HG02588 (cell line): ENCODE results near the gene SOS1.
A peak's percentile ranks its signal among the peaks of the same experiment; 100 is the strongest.
"Not testable (repeated sequence)": the region's sequence is repeated elsewhere in the genome, so short reads cannot be mapped to it uniquely, and the experiment has no call there.

Experiments
- ATAC-seq: cut with Tn5 transposase; IDR thresholded peaks from one replicate; pipeline ENCODE4 v1.9.1; 2021; ENCODE audit warnings: mild to moderate bottlenecking, moderate library complexity; ENCODE audit not compliant: unreplicated experiment

Gene SOS1

DNA sequence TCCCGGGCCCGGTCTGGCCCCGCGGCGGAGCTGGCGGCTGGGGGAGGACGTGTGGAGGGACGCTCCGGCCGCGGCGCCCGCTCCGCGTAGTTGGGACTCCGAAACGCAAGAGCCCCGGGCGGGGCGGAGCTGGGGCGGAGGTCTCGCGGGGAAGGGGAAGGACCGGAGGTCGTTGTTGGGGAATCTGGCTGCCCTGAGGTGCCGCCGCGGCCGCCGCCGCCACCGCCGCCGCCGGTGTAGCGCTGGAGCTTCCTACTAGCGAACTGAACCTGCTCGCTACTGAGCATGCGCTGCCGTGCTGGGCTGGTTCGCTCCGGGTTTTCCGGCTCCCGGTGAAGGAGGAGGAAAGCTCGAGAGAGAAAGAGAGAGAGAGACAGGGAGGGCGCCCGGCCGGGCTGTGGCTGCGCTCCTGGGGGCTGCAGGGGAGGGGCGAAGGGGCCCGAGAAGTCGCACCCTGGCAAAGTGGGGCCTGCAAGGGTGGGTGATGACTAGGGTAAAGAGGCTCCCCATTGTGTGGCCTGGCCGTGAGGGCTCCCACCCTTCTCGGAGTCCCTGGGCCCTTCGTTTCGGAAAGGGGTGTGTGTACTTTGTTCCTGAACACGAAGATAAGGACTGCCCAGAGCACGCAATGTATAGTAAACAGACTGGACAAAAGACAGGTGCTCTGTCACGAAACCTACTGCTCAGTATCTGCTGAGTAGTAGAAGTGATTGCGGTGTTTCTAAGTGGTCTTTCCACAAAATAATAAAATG lies at the start of gene SOS1:
TSS of gene SOS1 (minus strand) at position 281 of the 752 bp plus-strand sequence. CDS start 629 bp downstream, outside the sequence.
- peak; percentile 45 for ATAC-seq

DNA sequence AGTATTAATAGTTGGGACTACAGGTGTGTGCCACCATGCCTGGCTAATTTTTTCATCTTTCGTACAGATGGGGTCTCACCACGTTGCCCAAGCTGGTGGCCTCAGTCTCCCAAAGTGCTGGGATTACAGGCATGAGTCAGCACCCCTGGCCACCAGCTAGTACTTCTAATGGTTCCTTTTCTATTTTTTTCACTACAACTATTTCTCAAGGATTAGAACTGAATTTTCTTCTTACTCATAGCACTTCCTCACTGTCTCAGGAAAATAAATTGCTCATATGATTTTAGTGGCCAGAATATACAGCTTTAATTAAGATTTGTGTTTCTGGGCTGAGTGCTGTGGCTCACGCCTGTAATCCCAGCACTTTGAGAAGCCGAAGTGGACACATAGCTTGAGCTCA lies 43.2 kb upstream of the SOS1 start:
- no peak for ATAC-seq

DNA sequence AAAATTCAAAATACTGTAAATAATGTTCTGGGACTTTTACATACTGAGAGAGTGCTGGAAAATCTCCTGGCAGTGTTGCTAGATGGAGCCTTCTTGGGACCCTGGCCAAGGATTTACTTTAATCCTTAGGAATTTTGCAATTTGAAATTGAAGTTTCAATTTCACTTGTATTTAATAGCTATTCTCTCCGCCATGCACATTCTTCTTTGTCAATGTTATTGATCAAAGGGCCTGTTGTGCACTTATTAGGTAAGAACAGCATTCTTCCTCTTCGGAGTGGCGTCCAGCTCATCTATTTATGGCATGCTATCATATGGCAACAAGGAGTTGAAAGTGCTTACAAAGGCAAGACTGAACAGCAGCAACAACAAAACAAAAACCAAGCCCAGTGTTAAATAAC lies 40.1 kb upstream of the SOS1 start:
- no peak for ATAC-seq

DNA sequence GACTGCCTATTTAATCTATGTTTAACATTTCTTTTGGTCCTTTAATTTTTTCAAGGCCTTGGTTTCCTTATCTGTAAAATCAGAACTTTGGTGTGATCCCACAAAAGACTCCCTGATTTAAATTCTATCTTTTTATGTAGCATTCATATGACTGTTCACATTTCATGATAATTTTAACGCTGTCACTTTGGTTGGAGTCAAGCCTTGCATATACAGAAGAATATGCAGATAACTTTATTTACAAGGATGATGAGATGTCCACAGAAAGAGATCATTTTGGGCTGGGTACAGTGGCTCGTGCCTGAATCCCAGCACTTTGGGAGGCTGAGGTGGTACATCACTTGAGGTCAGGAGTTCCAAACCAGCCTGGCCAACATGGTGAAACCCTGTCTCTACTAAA lies 38.4 kb upstream of the SOS1 start:
- no peak for ATAC-seq

DNA sequence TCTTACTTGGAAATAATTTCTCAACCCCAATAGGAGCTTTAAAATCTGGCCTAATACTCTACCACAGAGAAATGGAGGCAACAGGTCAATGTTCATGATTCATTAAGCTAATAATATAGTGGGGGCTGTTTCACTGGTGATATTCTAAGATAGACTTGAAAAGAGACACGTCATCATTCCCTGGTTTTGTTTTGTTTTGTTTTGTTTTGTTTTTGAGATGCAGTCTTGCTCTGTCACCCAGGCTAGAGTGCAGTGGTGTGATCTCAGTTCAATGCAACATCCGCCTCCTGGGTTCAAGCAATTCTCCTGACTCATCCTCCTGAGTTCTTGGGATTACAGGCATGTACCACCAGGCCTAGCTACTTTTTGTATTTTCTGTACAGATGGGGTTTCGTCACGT lies 37.5 kb upstream of the SOS1 start:
- no peak for ATAC-seq

DNA sequence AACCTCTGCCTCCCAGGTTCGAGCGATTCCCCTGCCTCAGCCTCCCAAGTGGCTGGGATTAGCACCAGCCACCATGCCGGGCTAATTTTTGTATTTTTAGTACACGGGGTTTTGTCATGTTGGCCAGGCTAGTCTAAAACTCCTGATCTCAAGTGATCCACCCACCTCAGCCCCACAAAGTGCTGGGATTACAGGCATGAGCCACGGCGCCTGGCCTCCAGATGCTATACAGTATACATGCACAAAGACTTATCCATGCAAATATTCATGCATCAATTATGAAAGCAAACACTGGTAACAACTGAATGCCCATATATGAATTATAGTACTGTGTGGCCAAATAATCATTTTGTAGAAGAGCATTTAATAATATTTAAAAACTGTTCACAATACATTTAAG lies 36.0 kb upstream of the SOS1 start:
- ATAC-seq: no peak

DNA sequence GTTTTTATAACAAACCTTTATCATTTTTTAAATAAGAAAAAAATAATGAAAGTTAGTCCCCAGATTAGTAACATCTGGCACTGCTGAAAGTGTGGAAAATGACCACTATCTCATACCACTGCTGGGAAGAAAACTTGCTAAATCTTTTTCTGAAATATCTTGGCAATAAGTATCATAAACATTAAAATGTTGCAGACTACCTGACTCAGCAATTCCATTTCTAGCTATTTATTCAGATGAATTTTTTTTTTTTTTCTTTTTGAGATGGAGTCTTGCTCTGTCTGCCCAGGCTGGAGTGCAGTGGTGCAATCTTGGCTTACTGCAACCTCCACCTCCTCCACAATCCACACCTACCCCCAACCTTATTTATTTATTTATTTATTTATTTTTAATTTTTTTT lies 35.3 kb upstream of the SOS1 start:
- no peak for ATAC-seq

DNA sequence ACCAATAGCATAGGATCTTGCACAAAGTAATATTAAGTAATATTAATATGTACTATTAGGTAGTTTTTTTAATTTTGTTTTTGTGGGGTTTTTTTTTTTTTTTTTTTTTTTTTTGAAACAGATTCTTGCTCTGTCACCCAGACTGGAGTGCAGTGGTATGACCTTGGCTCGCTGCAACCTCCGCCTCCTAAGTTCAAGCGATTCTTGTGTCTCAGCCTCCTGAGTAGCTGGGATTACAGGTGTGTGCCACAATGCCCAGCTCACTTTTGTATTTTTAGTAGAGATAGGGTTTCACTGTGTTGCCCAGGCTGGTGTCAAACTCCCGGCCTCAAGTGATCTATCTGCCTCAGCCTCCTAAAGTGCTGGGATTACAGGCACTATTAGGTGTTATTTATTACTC lies 34.7 kb upstream of the SOS1 start:
- ATAC-seq: not testable (repeated sequence)

DNA sequence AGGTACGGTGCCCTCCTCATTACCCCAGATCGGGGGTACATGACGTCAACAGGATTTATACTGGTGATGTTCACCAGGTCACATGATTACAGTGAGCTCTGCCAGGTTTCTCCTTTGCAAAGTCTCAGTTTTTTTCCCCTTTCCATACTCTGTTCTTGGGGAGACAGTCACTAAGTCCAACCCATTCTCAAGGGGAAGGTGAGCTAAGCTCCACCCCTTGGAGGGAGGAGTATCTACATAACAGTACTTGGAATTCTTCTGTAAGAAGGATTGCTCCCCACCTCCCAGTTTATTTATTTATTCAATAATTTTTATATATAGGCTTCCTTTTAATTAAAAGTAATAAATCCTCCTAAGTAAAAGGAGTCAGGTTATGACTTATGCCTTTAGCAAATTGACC lies 34.1 kb upstream of the SOS1 start:
- no peak for ATAC-seq

DNA sequence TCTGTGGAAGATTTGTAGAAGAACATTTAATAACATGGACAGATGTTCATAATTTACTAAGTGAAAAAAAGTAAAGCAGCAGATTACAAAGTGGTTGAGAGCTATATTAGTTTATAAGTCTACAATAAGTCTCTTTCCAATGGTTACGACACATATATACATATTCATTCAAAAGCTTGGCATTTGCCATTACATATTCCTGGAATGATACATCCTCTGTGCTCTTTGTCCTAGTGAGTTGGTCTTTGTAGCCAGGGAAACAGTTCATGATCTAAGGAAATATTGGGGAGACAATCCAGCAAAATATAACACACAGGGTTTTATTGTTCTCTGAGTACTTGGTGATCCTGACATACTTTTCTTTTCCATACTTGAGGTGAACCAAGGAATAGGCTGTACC lies 32.5 kb upstream of the SOS1 start:
- ATAC-seq: no peak

DNA sequence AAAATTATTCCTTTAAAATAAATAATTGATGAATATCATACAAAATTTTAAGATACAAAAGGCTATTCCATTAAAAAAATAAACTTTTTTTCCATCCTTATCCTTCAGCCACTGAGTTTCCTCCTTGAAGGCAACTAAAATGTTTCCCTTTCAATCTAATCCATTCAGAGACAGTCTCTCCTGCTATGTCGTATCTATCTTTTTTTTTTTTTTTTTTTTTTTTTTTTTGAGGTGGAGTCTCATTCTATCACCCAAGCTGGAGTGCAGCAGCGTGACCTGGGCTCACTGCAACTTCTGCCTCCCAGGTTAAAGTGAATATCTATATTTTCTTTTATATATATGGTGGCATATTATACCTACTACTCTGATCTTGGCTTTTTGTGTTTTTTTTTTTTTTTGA lies 31.7 kb upstream of the SOS1 start:
- no peak for ATAC-seq

DNA sequence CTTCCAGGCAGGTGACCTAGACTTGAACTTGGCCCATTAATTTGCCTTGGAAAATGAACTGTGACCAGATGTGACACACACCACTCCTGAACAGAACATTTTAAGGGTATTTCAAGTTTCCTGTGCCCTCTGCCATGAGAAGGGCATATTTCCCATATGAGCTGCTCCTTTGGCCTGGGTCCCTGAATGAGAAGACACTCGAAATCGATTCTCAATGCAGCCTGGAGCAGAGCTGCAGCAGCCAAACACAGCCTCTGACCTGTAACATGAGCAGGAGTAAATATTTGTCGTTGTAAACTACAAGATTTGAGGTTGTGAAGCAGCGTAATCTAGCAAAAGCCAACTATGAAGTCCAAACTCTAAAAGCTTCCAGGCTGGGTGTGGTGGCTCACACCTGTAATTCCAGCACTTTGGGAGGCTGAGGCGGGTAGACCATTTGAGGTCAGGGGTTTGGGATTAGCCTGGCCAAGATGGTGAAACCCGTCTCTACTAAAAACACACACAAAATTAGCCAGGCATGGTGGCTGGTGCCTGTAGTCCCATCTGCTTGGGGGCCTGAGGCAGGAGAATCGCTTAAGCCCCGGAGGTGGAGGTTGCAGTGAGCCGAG lies 30.1 kb upstream of the SOS1 start:
- ATAC-seq: no peak

DNA sequence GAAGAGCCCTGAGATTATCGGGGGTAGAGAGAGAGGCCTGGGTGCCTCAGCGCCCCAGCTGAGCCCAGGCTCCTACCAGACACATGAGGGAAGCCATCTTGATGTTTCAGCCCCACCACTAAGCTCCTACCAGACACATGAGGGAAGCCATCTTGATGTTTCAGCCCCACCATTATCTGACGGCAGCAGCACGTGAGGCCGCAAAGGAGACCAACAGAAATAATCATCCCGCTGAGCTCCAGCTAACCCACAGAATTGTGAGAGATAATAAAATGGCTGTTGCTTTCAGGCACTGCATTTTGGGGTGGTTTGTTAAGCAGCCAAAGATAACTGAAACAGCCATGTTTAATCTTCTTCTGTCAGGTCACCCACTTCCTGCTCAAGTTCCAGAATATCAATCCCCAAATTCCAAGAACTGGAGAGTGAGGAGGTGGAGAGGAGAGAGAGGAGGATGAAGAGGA lies 29.3 kb upstream of the SOS1 start:
- no peak for ATAC-seq

DNA sequence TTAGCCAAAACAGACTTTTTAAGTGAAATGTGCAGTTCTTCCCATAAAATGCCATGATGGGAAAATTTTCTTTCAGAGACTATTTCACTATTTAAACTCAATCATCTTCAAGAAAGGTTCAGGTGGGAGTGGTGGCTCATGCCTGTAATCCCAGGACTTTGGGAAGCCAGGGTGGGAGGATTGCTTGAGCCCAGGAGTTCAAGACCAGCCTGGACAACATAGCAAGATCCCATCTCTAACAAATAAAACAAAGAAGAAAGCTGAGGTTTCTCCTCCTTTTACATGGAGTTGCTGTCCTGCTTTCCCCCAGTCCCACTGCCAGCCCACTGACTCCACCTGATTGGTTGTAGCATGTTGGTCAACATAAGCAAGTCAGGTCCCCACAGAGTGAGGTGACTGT lies 25.8 kb upstream of the SOS1 start:
- ATAC-seq: no peak

DNA sequence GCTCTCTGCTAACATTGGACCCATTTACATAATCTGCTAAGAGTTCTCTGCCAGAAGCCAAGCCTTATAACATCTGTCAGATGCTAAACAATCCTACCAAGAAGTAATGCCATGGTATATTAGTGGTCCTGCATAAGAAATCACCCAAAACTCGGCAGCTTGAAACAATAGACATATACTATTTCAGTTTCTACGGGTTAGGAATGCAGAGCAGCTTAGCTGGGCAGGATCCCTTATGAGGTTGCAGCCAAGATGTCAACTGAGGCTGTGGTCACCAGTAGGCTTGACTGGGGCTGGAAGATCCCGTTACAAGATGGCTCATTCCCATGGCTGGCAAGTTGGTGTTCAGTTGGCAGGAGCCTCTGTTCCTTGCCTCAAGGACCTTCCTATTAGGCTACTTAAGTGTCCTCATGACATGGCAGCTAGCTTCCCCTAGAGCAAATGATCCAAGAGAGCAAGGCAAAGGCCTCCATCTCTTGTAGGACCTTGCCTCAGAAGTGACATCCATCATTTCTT lies 25.1 kb upstream of the SOS1 start:
- no peak for ATAC-seq

DNA sequence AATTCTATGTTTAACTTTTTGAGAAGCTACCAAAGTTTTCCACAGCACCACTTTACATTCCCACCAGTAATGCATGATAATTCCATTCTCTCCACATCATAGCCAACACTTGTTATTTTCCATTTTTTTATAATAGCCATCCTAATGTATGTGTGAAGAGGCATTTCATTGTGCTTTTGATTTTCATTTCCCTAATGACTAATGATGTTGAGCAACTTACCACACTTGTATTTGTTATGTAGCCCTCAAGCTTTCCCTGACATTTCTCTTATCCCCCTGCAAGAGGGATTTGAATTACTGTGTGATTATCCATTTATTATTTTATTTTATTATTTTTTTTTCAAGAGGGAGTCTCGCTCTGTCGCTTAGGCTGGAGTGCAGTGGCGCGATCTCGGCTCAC lies 23.6 kb upstream of the SOS1 start:
- no peak for ATAC-seq

DNA sequence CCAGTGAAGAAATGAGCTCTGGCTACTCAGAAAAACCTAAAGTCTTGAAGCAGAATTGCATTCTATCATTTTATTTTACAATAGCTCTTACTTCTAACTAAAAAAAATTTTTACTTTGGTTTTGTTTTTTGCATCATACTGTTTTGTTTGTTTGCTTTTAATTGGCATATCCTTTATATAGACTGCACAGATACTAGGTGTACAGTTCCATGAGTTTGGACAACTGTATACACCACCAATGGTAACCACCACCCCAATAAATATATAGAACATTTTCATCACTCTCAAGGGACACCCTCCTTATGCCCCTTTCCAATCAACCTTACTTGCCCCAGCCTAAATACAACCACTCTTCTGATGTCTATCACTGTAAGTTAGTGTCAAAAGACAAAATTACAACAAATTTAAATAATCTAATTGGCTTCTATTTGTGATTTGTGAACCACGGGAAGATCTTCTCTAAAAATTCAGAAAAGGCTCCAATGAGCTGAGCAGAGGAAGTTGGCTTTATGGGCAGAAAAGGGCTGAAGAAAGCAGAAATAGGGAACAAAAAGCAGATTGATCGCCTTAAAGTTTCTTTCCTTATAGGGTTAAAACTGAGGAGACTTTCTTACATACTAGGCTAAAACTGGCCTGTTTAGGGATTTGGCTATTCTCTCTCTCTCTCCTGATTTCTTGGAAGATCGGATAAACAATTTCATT lies 22.2 kb upstream of the SOS1 start:
- no peak for ATAC-seq

DNA sequence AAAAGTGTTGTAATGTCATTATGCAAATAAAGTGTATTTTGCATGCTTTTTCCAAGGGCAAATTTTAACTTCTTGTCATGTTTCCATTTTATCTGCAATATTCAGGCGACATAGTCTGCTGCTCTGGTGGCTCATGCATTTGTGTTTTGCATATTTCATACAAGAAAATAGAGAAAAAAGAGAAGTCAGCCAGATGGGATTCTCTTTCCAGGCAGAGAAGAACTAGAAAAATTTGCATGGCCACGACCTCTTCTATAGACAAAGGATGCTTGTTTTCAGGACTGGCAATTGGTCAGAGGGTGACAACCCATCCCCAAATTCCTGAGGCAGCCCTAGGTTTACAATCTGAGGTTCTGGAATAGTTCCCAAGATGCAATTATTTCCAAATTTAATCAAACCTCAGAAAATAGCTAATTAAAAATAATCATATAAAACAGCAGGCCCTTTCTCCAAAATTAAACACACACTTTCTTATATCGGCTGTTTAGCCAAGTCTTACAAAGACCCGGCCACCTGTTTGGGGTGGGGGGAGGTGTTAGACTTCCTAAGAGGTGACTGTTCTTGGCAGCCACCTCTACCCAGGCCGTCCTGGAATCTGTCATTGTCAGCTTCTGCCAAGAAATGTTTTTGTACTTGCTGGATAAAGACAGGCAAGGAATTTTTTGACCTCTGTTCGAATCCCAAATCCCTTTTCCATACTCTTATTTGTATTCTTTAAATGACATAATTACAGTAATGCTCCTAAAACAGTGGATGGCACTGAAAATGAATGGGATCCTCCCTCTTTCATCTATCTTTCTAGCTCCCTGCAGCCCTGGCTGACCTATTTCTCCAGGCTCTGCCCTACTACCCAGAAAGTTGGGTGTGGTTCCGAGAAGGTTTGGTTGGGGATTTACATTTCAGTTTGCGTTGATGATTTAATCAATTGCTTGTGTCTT lies 20.8 kb upstream of the SOS1 start:
- ATAC-seq: no peak

DNA sequence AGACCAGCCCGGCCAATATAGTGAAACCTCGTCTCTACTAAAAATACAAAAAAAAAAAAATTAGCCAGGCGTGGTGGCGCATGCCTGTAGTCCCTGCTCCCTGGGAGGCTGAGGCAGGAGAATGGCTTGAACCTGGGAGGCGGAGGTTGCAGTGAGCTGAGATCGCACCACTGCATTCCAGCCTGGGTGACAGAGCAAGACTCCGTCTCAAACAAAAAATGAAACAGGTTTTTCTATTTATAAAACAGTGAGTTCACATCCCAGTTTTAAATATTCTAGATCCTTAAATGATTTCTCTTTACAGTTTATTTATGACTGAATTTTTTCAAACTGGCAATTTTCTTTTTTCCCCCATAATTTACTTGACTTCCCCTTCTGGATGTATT lies 20.1 kb upstream of the SOS1 start:
- not testable (repeated sequence) for ATAC-seq

DNA sequence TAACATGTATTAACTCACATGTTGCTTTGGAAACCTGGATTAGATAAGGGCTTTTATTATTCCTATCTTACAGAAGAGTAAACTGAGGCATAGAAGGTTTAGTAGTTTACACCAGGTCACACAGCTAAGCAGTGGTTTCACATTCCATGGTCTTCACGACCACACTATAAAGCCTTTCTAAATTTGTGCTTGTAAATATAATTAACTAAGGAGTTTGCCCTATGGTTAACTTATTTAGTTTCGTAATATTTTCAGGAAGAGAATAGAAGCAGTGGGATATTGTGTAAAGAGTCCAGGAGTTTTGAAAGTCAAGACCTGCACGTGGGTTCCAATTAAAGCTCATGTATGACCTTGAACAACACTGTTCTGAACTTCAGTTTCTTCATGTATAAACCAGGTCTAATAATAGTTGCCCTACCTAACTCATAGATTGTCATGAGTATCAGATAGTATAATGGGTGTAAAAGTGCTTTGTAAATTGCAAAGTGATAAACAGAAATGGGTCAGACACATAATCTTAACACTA lies 19.5 kb upstream of the SOS1 start:
- ATAC-seq: no peak
